HUDEP-2 (cell line): ENCODE data around the gene JUN.

Experiments
- DNase-seq, 76 experiments: peaks; one replicate each; lab custom pipeline; 2025; ENCODE audit not compliant: unreplicated experiment in 76 of 76; lab: John Stamatoyannopoulos, UW

Gene JUN

GRCh38 chr1:58784758-58785441 is 1.1 kb upstream of the JUN start:
- peak in 23 of 76 experiments; percentile 3 to 35 (median 17) for DNase-seq

- DNase-seq, result peak in 26 of 76 experiments; percentile 2 to 68 (median 28)
Measured at GRCh38 chr1:58783090-58783992, 506 bp downstream of the JUN start.

- DNase-seq, result peak in 44 of 76 experiments; percentile 1 to 43 (median 26)
Measured at GRCh38 chr1:58782178-58783089, 1.4 kb downstream of the JUN start.

- DNase-seq, result peak in 33 of 76 experiments; percentile 4 to 48 (median 13)
Measured at GRCh38 chr1:58781541-58782177, 2.2 kb downstream of the JUN start.

GRCh38 chr1:58780836-58781452 is 2.9 kb downstream of the JUN start:
- no peak for DNase-seq

GRCh38 chr1:58780411-58780810 is 3.4 kb downstream of the JUN start:
- no peak for DNase-seq

- no peak for DNase-seq
Measured at GRCh38 chr1:58779801-58780382, 4.0 kb downstream of the JUN start.

- DNase-seq, result no peak
Measured at GRCh38 chr1:58779059-58779754, 4.6 kb downstream of the JUN start.

- DNase-seq, result no peak
Measured at GRCh38 chr1:58778385-58779000, 5.4 kb downstream of the JUN start.

- no peak for DNase-seq
Measured at GRCh38 chr1:58774027-58774426, 9.8 kb downstream of the JUN start.

- DNase-seq, result no peak
Measured at GRCh38 chr1:58773406-58773840, 10.4 kb downstream of the JUN start.

- DNase-seq, result no peak
Measured at GRCh38 chr1:58769809-58770320, 14.0 kb downstream of the JUN start.

- peak in 25 of 76 experiments; percentile 3 to 46 (median 19) for DNase-seq
Measured at GRCh38 chr1:58768971-58769808, 14.7 kb downstream of the JUN start.

GRCh38 chr1:58768191-58768731 is 15.6 kb downstream of the JUN start:
- no peak for DNase-seq

GRCh38 chr1:58767143-58767542 is 16.7 kb downstream of the JUN start:
- DNase-seq, result no peak

GRCh38 chr1:58765441-58765840 is 18.4 kb downstream of the JUN start:
- no peak for DNase-seq

- DNase-seq, result no peak
Measured at GRCh38 chr1:58765006-58765405, 18.8 kb downstream of the JUN start.
